ENCODE measurements around the gene ATF3.

Gene ATF3

GRCh38 chr1:212669102-212669501 is 60.5 kb downstream of the ATF3 start:
- POLR2A ChIA-PET, result interaction anchor here (2.4 kb wide), 1 partner anchor 61 kb away, joined by 6 read pairs; the partner anchor contains the start of gene ATF3
- TF ChIP-seq, protein P1, sequence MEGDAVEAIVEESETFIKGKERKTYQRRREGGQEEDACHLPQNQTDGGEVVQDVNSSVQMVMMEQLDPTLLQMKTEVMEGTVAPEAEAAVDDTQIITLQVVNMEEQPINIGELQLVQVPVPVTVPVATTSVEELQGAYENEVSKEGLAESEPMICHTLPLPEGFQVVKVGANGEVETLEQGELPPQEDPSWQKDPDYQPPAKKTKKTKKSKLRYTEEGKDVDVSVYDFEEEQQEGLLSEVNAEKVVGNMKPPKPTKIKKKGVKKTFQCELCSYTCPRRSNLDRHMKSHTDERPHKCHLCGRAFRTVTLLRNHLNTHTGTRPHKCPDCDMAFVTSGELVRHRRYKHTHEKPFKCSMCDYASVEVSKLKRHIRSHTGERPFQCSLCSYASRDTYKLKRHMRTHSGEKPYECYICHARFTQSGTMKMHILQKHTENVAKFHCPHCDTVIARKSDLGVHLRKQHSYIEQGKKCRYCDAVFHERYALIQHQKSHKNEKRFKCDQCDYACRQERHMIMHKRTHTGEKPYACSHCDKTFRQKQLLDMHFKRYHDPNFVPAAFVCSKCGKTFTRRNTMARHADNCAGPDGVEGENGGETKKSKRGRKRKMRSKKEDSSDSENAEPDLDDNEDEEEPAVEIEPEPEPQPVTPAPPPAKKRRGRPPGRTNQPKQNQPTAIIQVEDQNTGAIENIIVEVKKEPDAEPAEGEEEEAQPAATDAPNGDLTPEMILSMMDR (IDR thresholded peaks at IDR 0.05; ENCODE audit: control extremely low read depth, extremely low read depth, low read depth, missing control alignments), result peak; percentile 24
- no peak for DNase-seq (ENCODE audit: extremely low spot score)
- CTCF ChIA-PET, result interaction anchor here (1.0 to 3.2 kb wide), 12 partner anchors 10 to 326 kb away, joined by 3 to 31 read pairs (median 6); no protein-coding TSS in a partner anchor

DNA sequence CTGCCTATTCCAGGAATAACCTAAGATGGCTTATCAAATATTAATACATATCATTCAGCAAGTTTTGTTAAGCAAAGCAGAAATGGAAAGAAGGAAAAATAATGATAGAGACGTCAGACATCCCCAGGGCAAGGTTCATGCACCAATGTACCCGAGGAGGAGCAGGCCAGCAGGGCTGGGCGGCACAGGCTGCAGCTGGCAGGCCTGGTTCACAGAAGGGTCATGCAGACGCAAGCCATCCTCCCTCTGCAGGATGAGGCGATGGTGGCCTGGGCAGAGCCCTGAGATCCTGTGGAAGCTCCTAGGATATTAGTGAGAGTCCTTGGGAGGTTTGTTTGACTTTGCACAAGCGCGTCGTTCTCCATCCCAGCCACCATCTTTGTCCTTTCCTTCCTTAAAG is 61.0 kb downstream of the ATF3 start:
- CTCF ChIA-PET, result interaction anchor here (3.1 kb wide), 1 partner anchor 192 kb away, joined by 17 read pairs; no protein-coding TSS in a partner anchor
- no peak for DNase-seq (ENCODE audit: extremely low spot score)
- POLR2A ChIA-PET, result no interaction called here
- TF ChIP-seq, protein P1 (IDR thresholded peaks at IDR 0.05; ENCODE audit: control extremely low read depth, extremely low read depth, low read depth, missing control alignments), result no peak

GRCh38 chr1:212670301-212670700 is 61.7 kb downstream of the ATF3 start:
- DNase-seq (ENCODE audit: extremely low spot score), result no peak
- ChIA-PET POLR2A (no interaction called here), CTCF (no interaction called here)
- TF ChIP-seq, protein P1 (IDR thresholded peaks at IDR 0.05; ENCODE audit: control extremely low read depth, extremely low read depth, low read depth, missing control alignments), result no peak

Data from GM10248 (cell line).